NCI-H2081 treated with DMSO at 0.1 percent for 48 hours (cell line): ENCODE data around the gene WDR31.

ENCODE experiments used
- DNase-seq: peaks from one replicate; lab custom pipeline; 2025; lab: John Stamatoyannopoulos, UW

The WDR31 gene

GRCh38 chr9:113341712-113342410 is 1.8 kb upstream of the WDR31 start:
- DNase-seq = no peak

- no peak for DNase-seq
These were observed 2.4 kb downstream of the WDR31 start for GRCh38 chr9:113337714-113338113.

- no peak for DNase-seq
These were observed 8.3 kb downstream of the WDR31 start for GRCh38 chr9:113331780-113332179.

- no peak for DNase-seq
These were observed 11.9 kb downstream of the WDR31 start for GRCh38 chr9:113328045-113328782.

GRCh38 chr9:113326230-113326629 is 13.8 kb downstream of the WDR31 start:
- DNase-seq = no peak

- no peak for DNase-seq
These were observed 17.4 kb downstream of the WDR31 start for GRCh38 chr9:113322671-113323070.

GRCh38 chr9:113320051-113320450 is 20.0 kb downstream of the WDR31 start:
- DNase-seq = no peak

- DNase-seq = no peak
These were observed 21.0 kb downstream of the WDR31 start for GRCh38 chr9:113319054-113319453.

- no peak for DNase-seq
These were observed 22.3 kb downstream of the WDR31 start for GRCh38 chr9:113317777-113318176.

GRCh38 chr9:113316030-113316429 is 24.0 kb downstream of the WDR31 start:
- no peak for DNase-seq

GRCh38 chr9:113315231-113315630 is 24.8 kb downstream of the WDR31 start:
- no peak for DNase-seq

- DNase-seq = no peak
These were observed 26.8 kb downstream of the WDR31 start for GRCh38 chr9:113313261-113313660.

GRCh38 chr9:113311961-113312360 is 28.1 kb downstream of the WDR31 start:
- DNase-seq = no peak

- DNase-seq = no peak
These were observed 29.5 kb downstream of the WDR31 start for GRCh38 chr9:113310538-113310937.

- DNase-seq = no peak
These were observed 30.8 kb downstream of the WDR31 start for GRCh38 chr9:113309204-113309813.

GRCh38 chr9:113307396-113307975 is 32.6 kb downstream of the WDR31 start:
- DNase-seq = no peak

GRCh38 chr9:113306566-113306965 is 33.5 kb downstream of the WDR31 start:
- no peak for DNase-seq

- DNase-seq = no peak
These were observed 37.2 kb downstream of the WDR31 start, which contains the start of gene RNF183 for GRCh38 chr9:113302792-113303418. TSS of gene RNF183 (minus strand) at chr9:113303376. CDS start at chr9:113298184, 5,192 bp downstream.

GRCh38 chr9:113301548-113301947 is 38.5 kb downstream of the WDR31 start:
- DNase-seq = no peak

- no peak for DNase-seq
These were observed 40.2 kb downstream of the WDR31 start for GRCh38 chr9:113299800-113300292.

- DNase-seq = peak; percentile 52
These were observed 40.9 kb downstream of the WDR31 start for GRCh38 chr9:113298924-113299770.
